ENCODE measurements around the gene ALG6. TPM values are rescaled to one million over a fixed set of nuclear protein-coding genes. Genes with fewer than 3 reads are reported as not detected.

The ALG6 gene
- total RNA-seq, 1 experiment from 2014 or later: 101 TPM

DNA sequence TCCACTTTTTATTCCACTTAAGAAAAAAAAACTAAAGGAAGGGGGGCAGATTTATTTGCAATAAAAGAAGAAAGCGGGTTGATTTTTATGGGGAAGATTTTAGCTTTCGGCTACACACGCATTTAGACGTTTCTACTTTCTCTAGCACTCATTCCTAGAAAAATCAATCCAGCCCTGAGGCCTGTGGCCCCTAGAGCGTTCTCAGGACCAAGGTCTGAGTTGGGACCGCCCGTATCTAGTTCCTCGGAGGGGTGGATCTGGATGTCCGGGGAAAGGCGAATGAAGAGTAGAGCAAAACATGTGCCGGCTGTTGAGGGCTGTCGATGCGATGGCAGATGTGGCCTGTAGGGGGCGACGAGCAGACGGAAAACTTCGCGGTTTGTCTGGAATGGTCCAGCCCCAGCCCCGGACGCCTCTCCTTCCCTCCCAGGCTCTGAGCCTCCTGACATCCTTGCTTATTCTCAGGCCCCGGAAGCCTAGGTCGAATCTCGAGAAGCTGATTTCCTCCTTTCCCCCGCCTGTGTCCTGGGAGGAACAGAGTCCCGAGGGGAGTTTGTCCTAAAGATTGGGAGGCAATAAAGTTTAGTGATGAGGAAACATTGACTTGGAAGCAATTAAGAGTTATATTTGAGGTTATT lies 39.9 kb upstream of the ALG6 start:
- Histone ChIP-seq H3K27ac (ENCODE audit: low read length) (no peak overlapping the region), H3K9ac (ENCODE audit: low read length) (no peak overlapping the region), H3K9me2 (replicated peaks; ENCODE audit: insufficient read depth, low read length) (no peaks in the 10 kb centered on the region), H3K27me3 (ENCODE audit: low read length) (no peaks in the 10 kb centered on the region), H3K9me3 (ENCODE audit: low read length) (no peaks in the 10 kb centered on the region), H3K79me2 (ENCODE audit: low read length) (no peaks in the 10 kb centered on the region), H2AFZ (ENCODE audit: low read length) (peak overlapping the region; percentile 35; the same call in 1 of the 2 replicates), H3K4me3 (ENCODE audit: low read length) (no peak overlapping the region), H4K20me1 (ENCODE audit: insufficient read depth, low read depth, low read length) (no peaks in the 10 kb centered on the region), H3K4me2 (ENCODE audit: low read depth, low read length, poor library complexity, severe bottlenecking) (peak overlapping the region; percentile 42), H3K4me1 (ENCODE audit: low read length) (0 out of 2 replicates have a peak, but pooled peaks cover 2% of the 10 kb centered on the region), H3K36me3 (ENCODE audit: insufficient read depth, low read length) (no peaks in the 10 kb centered on the region)
- peak; percentile 83 for DNase-seq

DNA sequence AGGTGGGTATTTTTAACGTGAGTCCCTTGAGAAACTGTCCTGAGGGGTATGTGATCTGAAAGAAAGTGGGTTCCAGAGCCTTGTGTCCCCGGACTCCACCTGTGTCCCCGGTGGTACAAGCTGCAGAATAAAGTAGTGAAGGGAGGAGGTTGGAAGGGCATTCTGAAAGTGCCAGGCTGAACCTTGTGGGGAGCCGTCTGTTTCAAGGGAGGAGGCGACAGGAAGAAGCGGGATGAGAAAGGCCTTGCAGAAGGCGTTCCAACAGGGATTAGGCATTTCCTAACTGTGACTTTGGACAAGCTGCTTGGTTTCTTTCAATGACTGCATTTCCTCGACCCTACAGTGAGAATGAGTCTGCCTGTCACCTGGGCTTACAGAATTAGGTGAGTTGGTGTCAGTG lies 39.3 kb upstream of the ALG6 start:
- peak overlapping the region; percentile 35; the same call in 1 of the 2 replicates for H2AFZ ChIP-seq (ENCODE audit: low read length)
- DNase-seq: no peak
- H3K9ac ChIP-seq (ENCODE audit: low read length): no peak overlapping the region
- H3K4me2 ChIP-seq (ENCODE audit: low read depth, low read length, poor library complexity, severe bottlenecking): peak overlapping the region; percentile 42
- no peaks in the 10 kb centered on the region for H3K79me2 ChIP-seq (ENCODE audit: low read length)
- H3K27ac ChIP-seq (ENCODE audit: low read length): no peak overlapping the region
- H3K9me2 ChIP-seq (replicated peaks; ENCODE audit: insufficient read depth, low read length): no peaks in the 10 kb centered on the region
- H3K27me3 ChIP-seq (ENCODE audit: low read length): no peaks in the 10 kb centered on the region
- H4K20me1 ChIP-seq (ENCODE audit: insufficient read depth, low read depth, low read length): no peaks in the 10 kb centered on the region
- H3K4me3 ChIP-seq (ENCODE audit: low read length): no peak overlapping the region
- 0 out of 2 replicates have a peak, but pooled peaks cover 2% of the 10 kb centered on the region for H3K4me1 ChIP-seq (ENCODE audit: low read length)
- no peaks in the 10 kb centered on the region for H3K9me3 ChIP-seq (ENCODE audit: low read length)
- no peaks in the 10 kb centered on the region for H3K36me3 ChIP-seq (ENCODE audit: insufficient read depth, low read length)

DNA sequence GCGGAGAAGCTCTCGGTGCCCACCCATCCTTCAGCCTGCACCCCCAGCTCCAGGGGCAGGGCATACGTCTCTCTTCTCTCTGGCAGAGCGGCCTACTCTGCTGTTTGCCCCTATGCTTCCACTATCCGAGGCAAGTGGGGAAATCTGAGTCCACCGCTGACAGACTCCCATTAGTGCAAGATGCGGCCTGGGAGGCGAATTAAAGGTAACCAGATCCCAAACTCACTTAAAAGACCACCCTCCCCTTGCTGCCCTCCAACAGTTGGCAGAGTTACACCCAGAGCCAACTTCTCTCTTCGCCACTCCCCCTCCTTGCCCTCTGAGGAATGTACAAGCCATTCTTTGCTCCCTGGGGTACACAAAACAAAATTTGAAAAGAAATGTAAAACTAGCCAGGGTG lies 38.6 kb upstream of the ALG6 start:
- Histone ChIP-seq H3K4me1 (ENCODE audit: low read length) (0 out of 2 replicates have a peak, but pooled peaks cover 2% of the 10 kb centered on the region), H3K36me3 (ENCODE audit: insufficient read depth, low read length) (no peaks in the 10 kb centered on the region), H2AFZ (ENCODE audit: low read length) (no peak overlapping the region), H3K9me2 (replicated peaks; ENCODE audit: insufficient read depth, low read length) (no peaks in the 10 kb centered on the region), H3K9ac (ENCODE audit: low read length) (no peak overlapping the region), H3K27ac (ENCODE audit: low read length) (no peak overlapping the region), H3K9me3 (ENCODE audit: low read length) (no peaks in the 10 kb centered on the region), H4K20me1 (ENCODE audit: insufficient read depth, low read depth, low read length) (no peaks in the 10 kb centered on the region), H3K27me3 (ENCODE audit: low read length) (no peaks in the 10 kb centered on the region), H3K4me3 (ENCODE audit: low read length) (no peak overlapping the region), H3K4me2 (ENCODE audit: low read depth, low read length, poor library complexity, severe bottlenecking) (no peak overlapping the region), H3K79me2 (ENCODE audit: low read length) (no peaks in the 10 kb centered on the region)
- DNase-seq: no peak

DNA sequence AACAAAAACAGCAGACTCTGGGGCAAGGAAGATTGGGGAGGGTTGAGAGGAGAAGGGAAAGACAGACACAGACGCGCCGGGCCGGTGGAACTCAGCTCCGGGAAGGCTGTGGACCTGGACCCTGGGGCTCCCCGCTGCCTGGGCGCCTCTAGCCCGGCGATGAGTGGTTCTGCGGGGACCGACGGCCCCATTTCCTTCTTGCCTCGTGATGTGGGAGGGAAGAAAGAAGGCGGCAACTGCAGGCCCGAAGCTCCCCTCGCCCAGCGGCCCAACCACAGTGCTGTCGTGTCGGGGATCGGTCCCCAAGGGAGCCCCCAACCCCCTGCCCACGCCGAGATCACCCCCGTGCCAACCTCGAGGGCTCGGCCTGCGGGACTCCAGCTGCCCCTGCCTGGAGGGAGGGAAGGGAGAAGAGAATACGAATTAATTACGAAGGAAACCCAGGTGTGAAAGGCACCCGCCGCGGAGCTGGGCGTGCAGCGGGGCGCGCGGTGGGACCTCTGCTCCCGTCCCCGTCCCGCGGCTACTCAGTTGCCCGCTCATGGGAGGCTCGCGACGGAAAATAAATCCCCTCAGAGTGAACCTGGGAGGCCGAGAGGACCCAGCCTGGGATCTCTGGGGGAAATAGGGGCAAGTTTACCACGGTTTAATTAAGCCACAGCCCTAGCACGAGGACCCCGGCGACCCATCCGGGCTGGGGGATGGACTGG lies 37.7 kb upstream of the ALG6 start:
- Histone ChIP-seq H3K4me2 (ENCODE audit: low read depth, low read length, poor library complexity, severe bottlenecking) (no peak overlapping the region), H3K4me3 (ENCODE audit: low read length) (no peak overlapping the region), H3K9me3 (ENCODE audit: low read length) (no peaks in the 10 kb centered on the region), H4K20me1 (ENCODE audit: insufficient read depth, low read depth, low read length) (no peaks in the 10 kb centered on the region), H3K79me2 (ENCODE audit: low read length) (no peaks in the 10 kb centered on the region), H3K9ac (ENCODE audit: low read length) (no peak overlapping the region), H3K27ac (ENCODE audit: low read length) (no peak overlapping the region), H3K36me3 (ENCODE audit: insufficient read depth, low read length) (no peaks in the 10 kb centered on the region), H3K4me1 (ENCODE audit: low read length) (0 out of 2 replicates have a peak, but pooled peaks cover 2% of the 10 kb centered on the region), H3K9me2 (replicated peaks; ENCODE audit: insufficient read depth, low read length) (no peaks in the 10 kb centered on the region), H3K27me3 (ENCODE audit: low read length) (no peaks in the 10 kb centered on the region), H2AFZ (ENCODE audit: low read length) (no peak overlapping the region)
- no peak for DNase-seq

DNA sequence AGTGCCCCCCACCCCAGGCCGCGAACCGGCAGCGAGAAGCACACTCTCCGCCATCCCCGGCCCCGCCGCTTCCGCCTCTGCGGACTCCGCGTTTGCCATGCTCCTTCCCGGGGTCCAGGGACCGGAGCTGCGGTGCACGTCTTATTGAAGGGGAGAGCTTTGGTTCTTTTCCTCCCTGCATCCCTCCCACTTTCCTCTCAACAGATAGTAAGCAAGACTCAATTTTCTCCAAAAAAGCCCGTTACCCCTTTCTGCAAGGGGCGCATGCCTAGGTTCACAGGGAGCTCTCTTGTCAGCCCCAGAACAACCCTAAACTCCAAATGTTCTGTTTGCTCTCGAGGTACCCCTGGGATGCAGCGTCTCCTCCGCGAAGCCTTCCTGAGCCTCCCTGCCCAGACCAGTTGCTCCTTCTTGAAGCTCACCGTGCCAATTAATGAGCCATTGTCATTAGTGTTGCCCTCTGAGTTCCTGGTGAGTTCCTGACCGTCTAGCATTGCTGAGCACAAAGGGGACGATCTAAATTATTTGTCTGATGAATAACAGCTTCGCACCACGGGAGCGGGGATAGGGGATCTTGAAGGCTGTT lies 37.0 kb upstream of the ALG6 start:
- Histone ChIP-seq H3K36me3 (ENCODE audit: insufficient read depth, low read length) (no peaks in the 10 kb centered on the region), H3K27ac (ENCODE audit: low read length) (no peak overlapping the region), H3K9me3 (ENCODE audit: low read length) (no peaks in the 10 kb centered on the region), H3K79me2 (ENCODE audit: low read length) (no peaks in the 10 kb centered on the region), H3K9ac (ENCODE audit: low read length) (no peak overlapping the region), H2AFZ (ENCODE audit: low read length) (no peak overlapping the region), H3K27me3 (ENCODE audit: low read length) (no peaks in the 10 kb centered on the region), H3K4me2 (ENCODE audit: low read depth, low read length, poor library complexity, severe bottlenecking) (no peak overlapping the region), H3K4me1 (ENCODE audit: low read length) (0 out of 2 replicates have a peak, but pooled peaks cover 2% of the 10 kb centered on the region), H4K20me1 (ENCODE audit: insufficient read depth, low read depth, low read length) (no peaks in the 10 kb centered on the region), H3K9me2 (replicated peaks; ENCODE audit: insufficient read depth, low read length) (no peaks in the 10 kb centered on the region), H3K4me3 (ENCODE audit: low read length) (no peak overlapping the region)
- DNase-seq: no peak

DNA sequence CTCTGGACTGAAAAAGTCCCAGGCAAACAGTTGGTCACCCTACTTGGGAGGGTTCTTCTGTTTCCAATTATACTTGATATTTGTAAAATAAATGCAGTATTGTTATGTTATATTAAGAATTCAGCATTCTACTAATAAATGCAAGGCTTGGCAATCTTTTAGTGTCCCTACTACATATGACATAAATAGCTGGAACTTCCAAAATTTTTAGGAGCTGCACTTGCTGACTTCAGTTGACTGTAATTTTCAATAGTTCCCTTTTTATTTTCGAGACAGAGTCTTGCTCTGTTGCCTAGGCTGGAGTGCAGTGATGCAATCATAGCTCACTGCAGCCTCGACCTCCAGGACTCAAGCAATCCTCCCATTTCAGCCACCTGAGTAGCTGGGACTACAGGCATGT lies 25.0 kb upstream of the ALG6 start:
- Histone ChIP-seq H3K4me1 (ENCODE audit: low read length) (no peaks in the 10 kb centered on the region), H3K4me3 (ENCODE audit: low read length) (no peak overlapping the region), H3K79me2 (ENCODE audit: low read length) (no peaks in the 10 kb centered on the region), H3K4me2 (ENCODE audit: low read depth, low read length, poor library complexity, severe bottlenecking) (no peak overlapping the region), H3K9ac (ENCODE audit: low read length) (no peak overlapping the region), H3K36me3 (ENCODE audit: insufficient read depth, low read length) (no peaks in the 10 kb centered on the region), H3K9me2 (replicated peaks; ENCODE audit: insufficient read depth, low read length) (no peaks in the 10 kb centered on the region), H4K20me1 (ENCODE audit: insufficient read depth, low read depth, low read length) (no peaks in the 10 kb centered on the region), H3K27me3 (ENCODE audit: low read length) (no peaks in the 10 kb centered on the region), H2AFZ (ENCODE audit: low read length) (no peak overlapping the region), H3K9me3 (ENCODE audit: low read length) (no peaks in the 10 kb centered on the region), H3K27ac (ENCODE audit: low read length) (no peak overlapping the region)
- no peak for DNase-seq

DNA sequence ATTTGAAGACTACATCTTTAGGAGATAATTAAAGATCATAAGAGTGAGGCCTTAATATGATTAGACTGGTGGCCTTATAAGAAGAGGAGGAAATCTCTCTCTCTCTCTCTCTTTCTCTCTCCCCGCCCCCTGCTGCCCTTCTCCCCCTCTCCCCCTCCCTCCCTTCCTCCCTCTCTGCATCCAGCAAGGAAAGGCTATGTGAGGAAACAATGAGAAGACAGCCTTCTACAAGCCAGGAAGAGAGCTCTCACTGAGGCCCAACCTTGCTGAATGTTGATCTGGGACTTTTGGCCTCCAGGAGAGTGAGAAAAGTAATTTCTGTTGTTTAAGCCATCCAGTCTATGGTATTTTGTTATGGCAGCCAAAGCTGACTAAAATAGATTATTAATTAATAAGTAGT lies 23.5 kb upstream of the ALG6 start:
- Histone ChIP-seq H3K27me3 (ENCODE audit: low read length) (no peaks in the 10 kb centered on the region), H3K9ac (ENCODE audit: low read length) (no peak overlapping the region), H4K20me1 (ENCODE audit: insufficient read depth, low read depth, low read length) (no peaks in the 10 kb centered on the region), H3K79me2 (ENCODE audit: low read length) (no peaks in the 10 kb centered on the region), H3K27ac (ENCODE audit: low read length) (no peak overlapping the region), H3K9me3 (ENCODE audit: low read length) (no peaks in the 10 kb centered on the region), H3K4me2 (ENCODE audit: low read depth, low read length, poor library complexity, severe bottlenecking) (no peak overlapping the region), H3K4me1 (ENCODE audit: low read length) (no peaks in the 10 kb centered on the region), H2AFZ (ENCODE audit: low read length) (no peak overlapping the region), H3K9me2 (replicated peaks; ENCODE audit: insufficient read depth, low read length) (no peaks in the 10 kb centered on the region), H3K36me3 (ENCODE audit: insufficient read depth, low read length) (no peaks in the 10 kb centered on the region), H3K4me3 (ENCODE audit: low read length) (no peak overlapping the region)
- no peak for DNase-seq

DNA sequence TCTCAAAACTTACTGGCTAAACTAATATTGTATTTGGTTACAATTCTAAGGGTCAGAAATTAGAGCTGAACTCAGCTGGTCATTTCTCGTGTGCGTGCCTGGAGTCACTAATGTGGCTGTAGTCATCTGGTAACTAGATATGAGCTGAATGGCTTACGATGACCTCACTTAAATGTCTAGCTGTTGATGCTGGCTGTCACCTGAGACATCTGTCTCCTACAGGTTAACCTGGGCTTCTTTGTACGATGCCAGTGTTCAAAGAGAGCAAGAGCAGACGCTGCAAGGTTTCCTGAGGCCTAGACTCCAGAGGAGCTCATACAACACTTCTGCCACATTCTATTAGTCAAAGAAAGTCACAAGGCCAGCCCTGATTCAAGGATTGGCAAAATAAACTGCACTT lies 17.1 kb upstream of the ALG6 start:
- Histone ChIP-seq H3K9ac (ENCODE audit: low read length) (no peak overlapping the region), H3K79me2 (ENCODE audit: low read length) (no peaks in the 10 kb centered on the region), H2AFZ (ENCODE audit: low read length) (no peak overlapping the region), H3K4me1 (ENCODE audit: low read length) (no peaks in the 10 kb centered on the region), H3K4me2 (ENCODE audit: low read depth, low read length, poor library complexity, severe bottlenecking) (no peak overlapping the region), H3K27me3 (ENCODE audit: low read length) (no peaks in the 10 kb centered on the region), H3K9me3 (ENCODE audit: low read length) (no peaks in the 10 kb centered on the region), H3K27ac (ENCODE audit: low read length) (no peak overlapping the region), H4K20me1 (ENCODE audit: insufficient read depth, low read depth, low read length) (no peaks in the 10 kb centered on the region), H3K9me2 (replicated peaks; ENCODE audit: insufficient read depth, low read length) (no peaks in the 10 kb centered on the region), H3K36me3 (ENCODE audit: insufficient read depth, low read length) (no peaks in the 10 kb centered on the region), H3K4me3 (ENCODE audit: low read length) (no peak overlapping the region)
- DNase-seq: peak; percentile 27

All from Karpas-422 (cell line).